Measurements from ENCODE around the gene ZNF785. TPM values are rescaled to one million over a fixed set of nuclear protein-coding genes. Genes with fewer than 3 reads are reported as not detected.

ZNF785 gene
- total and polyA plus RNA-seq, 2 donors (not counting 3 experiments of a cell fraction or from before 2014, with no cell fraction given), result 7.8 to 21.9 TPM

GRCh38 chr16:30603945-30604315 is 18.4 kb upstream of the ZNF785 start:
- Histone ChIP-seq H3K4me3 (replicated peaks in 1 of 3; ENCODE audit: insufficient read depth in 1 of 3, low read depth in 1 of 3, low read length in 3 of 3) (no peak overlapping the region), H3K36me3 (ENCODE audit: control insufficient read depth in 2 of 2, extremely low read depth in 1 of 2, insufficient read depth in 2 of 2, low read length in 2 of 2) (peaks cover 0 to 22% of the 10 kb centered on the region in 2 experiments), H3K9ac (replicated peaks; ENCODE audit: extremely low read depth, insufficient read depth, low read length) (no peak overlapping the region), H3K9me1 (replicated peaks; ENCODE audit: control insufficient read depth, extremely low read depth, insufficient read depth, low read length) (no peaks in the 10 kb centered on the region), H3K9me3 (replicated peaks; ENCODE audit: control insufficient read depth, insufficient read depth, low read length) (no peaks in the 10 kb centered on the region), H3K79me2 (ENCODE audit: control insufficient read depth, insufficient read depth, low read length) (no peaks in the 10 kb centered on the region), H3K27me3 (ENCODE audit: control insufficient read depth in 2 of 2, insufficient read depth in 2 of 2, low read length in 2 of 2) (no peaks in the 10 kb centered on the region), H3K4me2 (ENCODE audit: insufficient read depth, low read length) (no peak overlapping the region), H4K20me1 (replicated peaks; ENCODE audit: control insufficient read depth, extremely low read depth, insufficient read depth, low read length) (no peaks in the 10 kb centered on the region), H2AFZ (ENCODE audit: low read depth, low read length) (no peak overlapping the region), H3K27ac (ENCODE audit: insufficient read depth, low read depth, low read length) (no peak overlapping the region), H3K4me1 (ENCODE audit: control insufficient read depth, extremely low read depth, insufficient read depth, low read length) (no peaks in the 10 kb centered on the region)
- BruUV-seq (replicated peaks), result no TSS peak
- DNase-seq (ENCODE audit: low read depth, low spot score) (no peak), FAIRE-seq (no peak)
- POLR2A ChIA-PET, result no interaction called here
- TF ChIP-seq MAX (IDR thresholded peaks at IDR 0.05; ENCODE audit: insufficient read depth, insufficient read length) (no peak), GATA2 (IDR thresholded peaks at IDR 0.05; ENCODE audit: insufficient read depth, insufficient read length, low read depth, low read length) (no peak), CTCF (IDR thresholded peaks at IDR 0.05; ENCODE audit: extremely low read depth in 1 of 2, insufficient read depth in 1 of 2, low read depth in 1 of 2, low read length in 2 of 2) (no peak), MYC (IDR thresholded peaks at IDR 0.05; ENCODE audit: low read depth, low read length) (no peak), POLR2A (IDR thresholded peaks at IDR 0.05; ENCODE audit: low read depth, low read length) (no peak), POLR2AphosphoS5 (IDR thresholded peaks at IDR 0.05; ENCODE audit: insufficient read depth, low read depth, low read length) (no peak), JUN (IDR thresholded peaks at IDR 0.05; ENCODE audit: borderline replicate concordance, insufficient read depth, insufficient read length, low read depth) (no peak), FOS (IDR thresholded peaks at IDR 0.05; ENCODE audit: borderline replicate concordance, insufficient read depth, low read length) (no peak), EZH2 (IDR thresholded peaks at IDR 0.05; ENCODE audit: borderline replicate concordance, low read depth, low read length, severe bottlenecking) (no peak)
- CTCF ChIA-PET, result interaction anchor here (0.9 kb wide), 1 partner anchor 174 kb away, joined by 3 read pairs; the partner anchor contains the start of gene DCTPP1
- intact Hi-C loops (cut with micrococcal nuclease), result no loop called here
- dilution Hi-C loops (cut with MboI; ENCODE audit: extremely low pct_ligation_motif_present, low sequenced_read_pairs), result no loop called here
